Calu3 (cell line): Measurements from ENCODE around the gene GH1. TPM values are rescaled to one million over a fixed set of nuclear protein-coding genes. Genes with fewer than 3 reads are reported as not detected.

Experiments used
- BruUV-seq: library from RNA; stranded (reverse); fragments of 400-500 nt; replicated peaks from 2 replicates; lab custom pipeline; 2021; lab: Mats Ljungman, UMichigan
- CTCF ChIA-PET: fragments of 300-600 bp; sonication (Branson Sonifier 250); formaldehyde crosslinking; loops from one replicate; lab custom pipeline; 2022; ENCODE audit warnings: antibody characterized with exemption; lab: Charles Lee
- DNase-seq: peaks from one replicate; pipeline ENCODE4 v3.0.0; 2022
- H3K27ac Mint-ChIP-seq: one replicate; pipeline ENCODE4 v1.8.0; 2022; ENCODE audit warnings: mixed read lengths; ENCODE audit not compliant: unreplicated experiment
- H3K27me3 Mint-ChIP-seq: one replicate; pipeline ENCODE4 v1.8.0; 2022; ENCODE audit warnings: mixed read lengths; ENCODE audit not compliant: unreplicated experiment
- H3K36me3 Mint-ChIP-seq: one replicate; pipeline ENCODE4 v1.8.0; 2022; ENCODE audit warnings: mild to moderate bottlenecking, moderate library complexity, mixed read lengths; ENCODE audit not compliant: insufficient read depth, unreplicated experiment
- H3K4me1 Mint-ChIP-seq: one replicate; pipeline ENCODE4 v1.8.0; 2022; ENCODE audit warnings: mild to moderate bottlenecking, low read depth, mixed read lengths; ENCODE audit not compliant: unreplicated experiment
- H3K4me3 Mint-ChIP-seq: one replicate; pipeline ENCODE4 v1.8.0; 2022; ENCODE audit warnings: mild to moderate bottlenecking, low read depth, moderate library complexity, mixed read lengths; ENCODE audit not compliant: unreplicated experiment
- H3K9me3 Mint-ChIP-seq: one replicate; pipeline ENCODE4 v1.8.0; 2022; ENCODE audit warnings: low read depth, mixed read lengths; ENCODE audit not compliant: unreplicated experiment
- intact Hi-C: fragments of 100-400 bp; cut with micrococcal nuclease; formaldehyde crosslinking; loops from one replicate; pipeline ENCODE4 v1.10.0; 2022; ENCODE audit not compliant: unreplicated experiment
- total RNA-seq: library from RNA; stranded (reverse); gene quantifications from 2 replicates; pipeline ENCODE4 v1.2.3, GENCODE V29; 2022
- TF ChIP-seq, protein P1 (sequence below): fragments of 200-600 bp; IDR thresholded peaks from one replicate; pipeline ENCODE4 v1.8.0; 2022; ENCODE audit warnings: antibody characterized with exemption; ENCODE audit not compliant: unreplicated experiment

Gene GH1
- total RNA-seq, 1 experiment from 2014 or later = not detected

DNA sequence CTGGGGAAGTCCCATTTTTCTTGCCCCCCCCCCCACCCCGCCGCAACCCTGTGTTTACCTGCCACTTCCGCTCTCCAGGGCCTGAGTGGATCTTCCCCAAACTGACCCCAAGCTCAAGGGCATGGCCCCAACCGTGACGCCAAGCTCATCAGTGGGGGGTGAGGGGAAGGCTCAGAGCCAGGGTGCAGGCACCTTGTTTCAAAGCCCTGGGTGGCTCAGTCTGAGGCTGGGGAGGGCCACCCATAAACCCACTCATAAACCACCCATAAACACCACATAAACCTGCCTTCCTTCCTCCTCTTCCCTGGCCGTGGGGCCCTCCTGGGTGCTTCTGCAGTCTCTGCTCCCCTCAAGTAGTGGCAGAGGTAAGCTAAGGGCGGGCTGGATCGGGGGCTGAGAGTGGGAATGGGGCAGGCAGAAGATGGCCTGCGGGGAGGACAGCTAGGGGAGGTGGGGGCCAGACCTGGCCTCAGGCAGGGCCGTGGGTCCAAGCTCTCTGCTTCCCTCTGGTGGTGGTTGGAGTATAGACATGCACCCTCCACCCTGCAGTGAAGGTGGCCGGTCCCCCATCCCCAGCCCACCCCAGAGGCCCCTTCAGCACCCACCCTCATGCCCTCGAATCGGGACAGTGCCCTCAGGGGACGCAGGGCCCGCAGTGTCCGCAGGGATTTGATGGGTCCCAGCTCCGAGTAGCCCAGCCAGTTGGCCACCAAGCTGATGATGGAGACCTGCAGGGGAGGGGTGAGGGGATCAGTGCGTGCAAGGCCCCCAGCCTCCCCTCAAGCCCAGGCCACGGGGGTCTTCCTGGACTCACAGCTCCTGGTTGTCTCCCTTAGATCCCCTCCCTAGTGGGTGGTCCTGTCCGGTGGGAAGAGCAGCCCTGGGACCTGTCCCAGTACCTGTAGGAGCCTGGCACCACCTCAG, 28.1 kb upstream of the GH1 start:
- H3K4me3 Mint-ChIP-seq = no peak overlapping the region
- H3K4me1 Mint-ChIP-seq = no peaks in the 10 kb centered on the region
- DNase-seq = peak; percentile 62
- TF ChIP-seq, protein P1, sequence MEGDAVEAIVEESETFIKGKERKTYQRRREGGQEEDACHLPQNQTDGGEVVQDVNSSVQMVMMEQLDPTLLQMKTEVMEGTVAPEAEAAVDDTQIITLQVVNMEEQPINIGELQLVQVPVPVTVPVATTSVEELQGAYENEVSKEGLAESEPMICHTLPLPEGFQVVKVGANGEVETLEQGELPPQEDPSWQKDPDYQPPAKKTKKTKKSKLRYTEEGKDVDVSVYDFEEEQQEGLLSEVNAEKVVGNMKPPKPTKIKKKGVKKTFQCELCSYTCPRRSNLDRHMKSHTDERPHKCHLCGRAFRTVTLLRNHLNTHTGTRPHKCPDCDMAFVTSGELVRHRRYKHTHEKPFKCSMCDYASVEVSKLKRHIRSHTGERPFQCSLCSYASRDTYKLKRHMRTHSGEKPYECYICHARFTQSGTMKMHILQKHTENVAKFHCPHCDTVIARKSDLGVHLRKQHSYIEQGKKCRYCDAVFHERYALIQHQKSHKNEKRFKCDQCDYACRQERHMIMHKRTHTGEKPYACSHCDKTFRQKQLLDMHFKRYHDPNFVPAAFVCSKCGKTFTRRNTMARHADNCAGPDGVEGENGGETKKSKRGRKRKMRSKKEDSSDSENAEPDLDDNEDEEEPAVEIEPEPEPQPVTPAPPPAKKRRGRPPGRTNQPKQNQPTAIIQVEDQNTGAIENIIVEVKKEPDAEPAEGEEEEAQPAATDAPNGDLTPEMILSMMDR = peak; percentile 66
- no peaks in the 10 kb centered on the region for H3K9me3 Mint-ChIP-seq
- CTCF ChIA-PET = interaction anchor here (0.6 to 1.3 kb wide), 5 partner anchors 44 to 482 kb away, joined by 3 to 5 read pairs (median 3); no protein-coding TSS in a partner anchor
- peaks cover 25% of the 10 kb centered on the region for H3K27me3 Mint-ChIP-seq
- no peak overlapping the region for H3K27ac Mint-ChIP-seq
- no peaks in the 10 kb centered on the region for H3K36me3 Mint-ChIP-seq
- intact Hi-C loops = no loop called here
- BruUV-seq = no TSS peak

DNA sequence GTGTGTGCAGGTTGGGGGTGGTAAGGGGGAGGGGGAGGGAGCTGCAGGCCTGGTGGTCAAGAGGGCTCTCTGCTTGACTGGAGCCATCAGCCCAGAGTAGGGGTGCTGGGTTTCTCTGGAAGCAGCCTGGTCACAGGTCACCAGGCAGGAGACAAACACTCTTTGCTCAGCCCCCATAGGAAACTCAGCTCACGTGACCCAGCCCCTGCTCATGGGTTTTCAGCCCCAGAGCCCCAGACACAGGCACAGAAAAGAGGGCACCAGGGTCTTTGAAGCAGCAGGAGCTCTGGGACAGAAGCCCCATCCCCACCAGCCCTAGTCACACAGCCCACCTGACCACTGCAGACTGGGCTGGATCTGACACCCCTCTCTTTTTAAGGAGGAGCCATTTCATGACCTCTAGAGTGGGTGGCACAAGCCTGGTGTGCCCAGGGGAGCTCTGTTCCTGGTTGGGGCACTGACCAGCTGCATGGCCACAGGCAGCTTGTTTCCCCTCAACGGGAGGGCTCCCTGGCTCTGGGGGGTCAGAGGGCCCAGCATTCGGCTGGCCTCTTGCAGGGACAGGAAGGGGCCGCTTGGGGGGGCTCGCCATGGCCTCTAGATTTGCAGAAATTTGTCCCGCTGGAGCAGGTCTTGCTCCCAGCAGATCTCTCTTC, 27.3 kb upstream of the GH1 start:
- CTCF ChIA-PET = interaction anchor here (0.6 to 1.3 kb wide), 5 partner anchors 9 to 481 kb away, joined by 3 to 5 read pairs (median 4); no protein-coding TSS in a partner anchor
- intact Hi-C loops = no loop called here
- DNase-seq = no peak
- Mint-ChIP-seq H3K9me3 (no peaks in the 10 kb centered on the region), H3K27ac (no peak overlapping the region), H3K27me3 (peaks cover 17% of the 10 kb centered on the region), H3K4me3 (no peak overlapping the region), H3K36me3 (no peaks in the 10 kb centered on the region), H3K4me1 (no peaks in the 10 kb centered on the region)
- BruUV-seq = no TSS peak
- TF ChIP-seq, protein P1 = no peak

DNA sequence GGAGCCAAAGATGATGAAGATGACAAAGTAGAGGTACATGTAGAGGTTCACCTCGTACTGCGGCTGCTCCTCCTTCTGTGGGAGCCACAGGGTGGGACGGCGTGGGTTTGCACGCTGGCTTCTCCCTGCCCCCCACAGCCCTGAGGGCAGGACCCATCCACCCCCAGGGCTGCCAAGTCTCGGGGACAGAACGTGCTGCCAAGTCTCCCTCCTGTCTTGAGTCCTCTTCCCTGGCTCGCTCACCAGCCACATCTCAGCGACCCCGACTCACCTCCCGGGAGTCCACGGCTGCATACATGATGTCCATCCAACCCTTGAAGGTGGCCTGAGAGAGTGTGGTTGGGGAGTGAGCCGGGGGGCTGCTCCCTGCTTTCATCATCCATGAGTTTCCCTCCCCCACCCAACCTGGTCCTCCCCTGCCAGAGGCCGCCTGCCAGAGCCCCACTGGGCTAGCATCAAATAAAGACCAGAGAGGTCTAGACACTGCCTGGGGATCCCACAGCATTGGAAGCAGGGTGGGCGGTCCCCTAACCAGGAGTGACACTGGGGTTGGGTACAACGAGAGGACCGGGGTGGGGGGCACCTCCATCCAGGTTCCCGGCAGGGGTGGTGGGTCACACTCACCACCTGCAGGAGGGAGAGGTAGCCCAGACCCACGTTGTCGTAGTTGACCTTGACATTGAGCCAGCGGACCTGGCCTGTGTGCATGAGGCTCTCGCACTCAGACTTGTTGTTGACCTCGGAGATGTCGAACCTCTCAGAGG, 26.3 kb upstream of the GH1 start:
- Mint-ChIP-seq H3K27me3 (peaks cover 14% of the 10 kb centered on the region), H3K4me1 (no peaks in the 10 kb centered on the region), H3K36me3 (no peaks in the 10 kb centered on the region), H3K27ac (no peak overlapping the region), H3K4me3 (no peak overlapping the region), H3K9me3 (no peaks in the 10 kb centered on the region)
- DNase-seq = no peak
- intact Hi-C loops = no loop called here
- BruUV-seq = no TSS peak
- CTCF ChIA-PET = interaction anchor here (0.6 kb wide), 1 partner anchor 8 kb away, joined by 5 read pairs; no protein-coding TSS in a partner anchor
- TF ChIP-seq, protein P1 = no peak

DNA sequence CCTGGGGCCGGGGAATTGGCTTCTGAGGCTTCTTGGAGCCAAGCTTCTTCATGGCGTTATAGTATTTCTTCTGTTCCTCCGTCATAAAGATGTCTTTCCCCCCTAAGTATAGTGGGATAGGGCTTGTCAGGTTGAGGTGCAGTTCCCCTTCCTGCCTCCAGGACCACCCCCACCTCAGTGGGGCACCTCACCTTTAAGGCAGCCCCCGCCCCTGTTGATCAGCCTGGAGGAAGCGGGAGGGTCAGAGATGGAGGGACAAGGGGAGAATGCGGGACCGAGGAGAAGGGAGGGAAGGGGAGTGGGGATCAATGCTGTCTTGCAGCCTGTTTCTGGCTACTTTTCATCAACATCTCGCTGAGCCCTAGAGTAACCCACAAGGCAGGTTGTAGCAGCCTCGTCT, 25.1 kb upstream of the GH1 start:
- peaks cover 20% of the 10 kb centered on the region for H3K27me3 Mint-ChIP-seq
- H3K36me3 Mint-ChIP-seq = no peaks in the 10 kb centered on the region
- DNase-seq = no peak
- no peaks in the 10 kb centered on the region for H3K9me3 Mint-ChIP-seq
- CTCF ChIA-PET = no interaction called here
- intact Hi-C loops = no loop called here
- H3K4me3 Mint-ChIP-seq = no peak overlapping the region
- no peaks in the 10 kb centered on the region for H3K4me1 Mint-ChIP-seq
- no TSS peak for BruUV-seq
- H3K27ac Mint-ChIP-seq = no peak overlapping the region
- TF ChIP-seq, protein P1 = no peak
